ENCODE data around the gene PRKAA2. TPM values are rescaled to one million over a fixed set of nuclear protein-coding genes. Genes with fewer than 3 reads are reported as not detected.

The PRKAA2 gene
- total and polyA plus RNA-seq, 4 donors: 9.6 to 27.4 (median 11.1) TPM

DNA sequence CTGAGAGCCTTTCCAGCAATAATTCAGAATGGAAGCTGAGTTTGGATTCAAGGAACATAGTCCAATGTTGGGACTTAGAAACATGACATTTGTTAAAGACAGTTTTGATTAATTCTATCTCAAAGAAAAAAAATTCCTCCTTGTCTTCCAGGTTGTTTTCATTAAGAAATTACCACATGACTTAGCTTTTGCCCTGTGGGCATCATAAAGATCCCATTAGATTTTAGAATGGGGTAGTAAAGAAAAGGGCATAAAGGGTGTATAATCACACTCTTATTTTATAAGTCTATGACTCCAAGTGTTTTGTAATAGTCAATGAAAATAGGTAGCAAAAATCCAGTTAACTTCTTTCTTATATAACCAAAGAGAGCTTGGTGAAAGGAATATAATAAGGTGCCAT lies 14.3 kb upstream of the PRKAA2 start:
- Histone ChIP-seq H3K27ac (ENCODE audit: low read depth, low read length) (no peak overlapping the region), H3K36me3 (ENCODE audit: control insufficient read depth, insufficient read depth, low read length) (no peaks in the 10 kb centered on the region), H3K9me3 (ENCODE audit: control insufficient read depth, insufficient read depth, low read length) (no peaks in the 10 kb centered on the region), H3K4me1 (ENCODE audit: control insufficient read depth, insufficient read depth, low read length) (no peaks in the 10 kb centered on the region), H3K27me3 (ENCODE audit: control insufficient read depth, insufficient read depth, low read length) (no peaks in the 10 kb centered on the region), H3K4me3 (ENCODE audit: low read depth, low read length) (no peak overlapping the region)
- DNase-seq (ENCODE audit: low read depth in 4 of 6, low spot score in 6 of 6): no peak

DNA sequence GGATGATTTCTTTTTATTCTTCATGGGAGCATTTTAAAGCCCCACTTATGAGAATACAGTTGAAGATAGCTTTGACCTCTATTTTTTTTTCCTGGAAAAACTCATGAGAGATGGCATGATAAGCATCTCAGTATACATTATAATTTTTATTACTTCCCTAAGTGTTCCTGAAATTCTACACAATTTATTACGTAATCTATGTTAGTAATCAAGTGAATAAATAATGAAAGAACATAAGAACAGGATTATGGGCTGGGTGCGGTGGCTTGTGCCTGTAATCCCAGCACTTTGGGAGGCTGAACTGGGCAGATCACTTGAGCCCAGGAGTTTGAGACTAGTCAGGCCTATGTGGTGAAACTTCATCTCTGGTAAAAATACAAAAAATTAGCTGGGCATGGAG lies 13.2 kb upstream of the PRKAA2 start:
- no peaks in the 10 kb centered on the region for H3K4me1 ChIP-seq (ENCODE audit: control insufficient read depth, insufficient read depth, low read length)
- no peak for DNase-seq (ENCODE audit: low read depth in 4 of 6, low spot score in 6 of 6)
- 88% methylated on average over 1 of the region's 2 CpGs for WGBS (ENCODE audit: insufficient coverage)
- H3K4me3 ChIP-seq (ENCODE audit: low read depth, low read length): no peak overlapping the region
- no peaks in the 10 kb centered on the region for H3K36me3 ChIP-seq (ENCODE audit: control insufficient read depth, insufficient read depth, low read length)
- no peak overlapping the region for H3K27ac ChIP-seq (ENCODE audit: low read depth, low read length)
- no peaks in the 10 kb centered on the region for H3K27me3 ChIP-seq (ENCODE audit: control insufficient read depth, insufficient read depth, low read length)
- H3K9me3 ChIP-seq (ENCODE audit: control insufficient read depth, insufficient read depth, low read length): no peaks in the 10 kb centered on the region

DNA sequence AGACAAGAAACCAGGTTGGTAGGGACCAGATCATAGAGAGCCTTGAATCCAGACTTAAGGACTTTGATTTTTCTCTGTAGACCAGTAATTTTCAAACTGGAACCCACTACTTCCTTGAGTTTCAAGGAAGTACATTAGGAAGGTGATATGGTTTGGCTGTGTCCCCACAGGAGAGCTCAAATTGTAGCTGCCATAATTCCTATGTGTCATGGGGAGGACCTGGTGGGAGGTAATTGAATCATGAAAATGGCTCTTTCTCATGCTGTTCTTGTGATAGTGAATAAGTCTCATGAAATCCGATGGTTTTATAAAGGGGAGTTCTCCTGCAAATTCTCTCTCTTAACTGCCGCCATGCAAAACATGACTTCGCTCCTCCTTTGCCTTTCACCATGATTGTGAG lies 10.1 kb upstream of the PRKAA2 start:
- WGBS (ENCODE audit: insufficient coverage): 90% methylated on average over 2 of the region's 3 CpGs
- H3K9me3 ChIP-seq (ENCODE audit: control insufficient read depth, insufficient read depth, low read length): no peaks in the 10 kb centered on the region
- no peak overlapping the region for H3K4me3 ChIP-seq (ENCODE audit: low read depth, low read length)
- no peak overlapping the region for H3K27ac ChIP-seq (ENCODE audit: low read depth, low read length)
- no peaks in the 10 kb centered on the region for H3K36me3 ChIP-seq (ENCODE audit: control insufficient read depth, insufficient read depth, low read length)
- no peaks in the 10 kb centered on the region for H3K4me1 ChIP-seq (ENCODE audit: control insufficient read depth, insufficient read depth, low read length)
- no peaks in the 10 kb centered on the region for H3K27me3 ChIP-seq (ENCODE audit: control insufficient read depth, insufficient read depth, low read length)
- DNase-seq (ENCODE audit: low read depth in 4 of 6, low spot score in 6 of 6): no peak

DNA sequence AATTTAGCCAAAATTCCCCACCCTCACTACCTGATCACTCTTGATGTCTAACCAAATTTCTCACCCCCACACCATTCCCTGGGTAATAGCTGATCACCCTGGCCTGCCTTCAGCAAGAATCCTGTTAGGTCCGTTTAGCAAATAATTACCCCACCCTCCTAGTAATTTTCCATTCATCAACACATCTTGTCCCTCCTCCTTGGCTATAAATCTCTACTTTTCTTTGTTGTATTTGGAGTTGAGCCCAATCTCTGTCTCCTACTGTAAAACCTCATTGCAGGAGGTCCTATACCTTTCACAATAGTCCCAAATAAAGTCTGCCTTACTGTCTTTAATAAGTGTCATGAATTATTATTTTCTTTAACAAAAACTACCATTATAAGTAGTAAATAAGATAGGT lies 6.9 kb upstream of the PRKAA2 start:
- no peaks in the 10 kb centered on the region for H3K9me3 ChIP-seq (ENCODE audit: control insufficient read depth, insufficient read depth, low read length)
- no peaks in the 10 kb centered on the region for H3K4me1 ChIP-seq (ENCODE audit: control insufficient read depth, insufficient read depth, low read length)
- no CpG with 5 or more reads among the region's 1 CpG for WGBS (ENCODE audit: insufficient coverage)
- no peak overlapping the region for H3K27ac ChIP-seq (ENCODE audit: low read depth, low read length)
- DNase-seq (ENCODE audit: low read depth in 4 of 6, low spot score in 6 of 6): no peak
- no peaks in the 10 kb centered on the region for H3K36me3 ChIP-seq (ENCODE audit: control insufficient read depth, insufficient read depth, low read length)
- H3K4me3 ChIP-seq (ENCODE audit: low read depth, low read length): no peak overlapping the region
- H3K27me3 ChIP-seq (ENCODE audit: control insufficient read depth, insufficient read depth, low read length): no peaks in the 10 kb centered on the region

DNA sequence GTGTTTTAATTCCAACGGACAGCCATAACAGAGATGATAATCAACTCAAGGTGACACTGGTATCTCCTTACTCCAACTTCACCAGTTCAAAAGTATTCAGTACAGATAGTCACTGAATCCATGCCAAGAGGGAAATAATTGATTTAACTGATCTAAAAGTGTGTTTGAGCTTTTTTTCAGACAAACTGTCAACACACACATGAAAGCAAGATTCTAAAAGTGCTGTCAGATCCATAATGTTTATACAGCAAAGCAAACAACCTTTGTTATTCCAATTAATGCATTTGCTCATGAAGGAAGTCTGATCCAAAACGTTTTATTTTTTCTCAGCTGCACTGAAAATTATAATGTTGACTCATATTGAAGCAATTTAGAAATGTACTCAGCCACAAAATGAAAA lies 5.9 kb upstream of the PRKAA2 start:
- WGBS (ENCODE audit: insufficient coverage): no CpG with 5 or more reads among the region's 2 CpGs
- no peak for DNase-seq (ENCODE audit: low read depth in 4 of 6, low spot score in 6 of 6)
- Histone ChIP-seq H3K4me3 (ENCODE audit: low read depth, low read length) (no peak overlapping the region), H3K27ac (ENCODE audit: low read depth, low read length) (no peak overlapping the region), H3K9me3 (ENCODE audit: control insufficient read depth, insufficient read depth, low read length) (no peaks in the 10 kb centered on the region), H3K27me3 (ENCODE audit: control insufficient read depth, insufficient read depth, low read length) (no peaks in the 10 kb centered on the region), H3K4me1 (ENCODE audit: control insufficient read depth, insufficient read depth, low read length) (no peaks in the 10 kb centered on the region), H3K36me3 (ENCODE audit: control insufficient read depth, insufficient read depth, low read length) (no peaks in the 10 kb centered on the region)

DNA sequence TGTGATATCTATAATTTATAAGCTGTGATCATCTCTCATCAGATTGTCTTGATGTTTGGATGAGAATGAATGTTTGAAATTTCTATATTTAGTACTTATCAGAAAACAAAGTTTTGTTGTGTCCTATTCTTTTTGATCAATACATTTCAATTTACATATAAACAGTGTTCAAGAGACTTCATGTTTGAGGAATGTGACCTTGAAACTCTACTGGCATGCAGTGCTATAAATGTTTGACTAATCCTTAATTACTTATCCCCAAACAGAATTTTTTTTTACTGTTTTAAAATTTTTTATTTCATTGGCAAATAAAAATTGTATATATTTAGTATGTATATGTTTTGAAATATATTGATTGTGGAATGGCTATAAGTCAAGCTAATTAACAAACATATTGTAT lies 1.5 kb upstream of the PRKAA2 start:
- no peak overlapping the region for H3K4me3 ChIP-seq (ENCODE audit: low read depth, low read length)
- H3K4me1 ChIP-seq (ENCODE audit: control insufficient read depth, insufficient read depth, low read length): peaks cover 3% of the 10 kb centered on the region
- no peak overlapping the region for H3K27ac ChIP-seq (ENCODE audit: low read depth, low read length)
- no peaks in the 10 kb centered on the region for H3K9me3 ChIP-seq (ENCODE audit: control insufficient read depth, insufficient read depth, low read length)
- H3K27me3 ChIP-seq (ENCODE audit: control insufficient read depth, insufficient read depth, low read length): no peaks in the 10 kb centered on the region
- no peak for DNase-seq (ENCODE audit: low read depth in 4 of 6, low spot score in 6 of 6)
- H3K36me3 ChIP-seq (ENCODE audit: control insufficient read depth, insufficient read depth, low read length): no peaks in the 10 kb centered on the region

DNA sequence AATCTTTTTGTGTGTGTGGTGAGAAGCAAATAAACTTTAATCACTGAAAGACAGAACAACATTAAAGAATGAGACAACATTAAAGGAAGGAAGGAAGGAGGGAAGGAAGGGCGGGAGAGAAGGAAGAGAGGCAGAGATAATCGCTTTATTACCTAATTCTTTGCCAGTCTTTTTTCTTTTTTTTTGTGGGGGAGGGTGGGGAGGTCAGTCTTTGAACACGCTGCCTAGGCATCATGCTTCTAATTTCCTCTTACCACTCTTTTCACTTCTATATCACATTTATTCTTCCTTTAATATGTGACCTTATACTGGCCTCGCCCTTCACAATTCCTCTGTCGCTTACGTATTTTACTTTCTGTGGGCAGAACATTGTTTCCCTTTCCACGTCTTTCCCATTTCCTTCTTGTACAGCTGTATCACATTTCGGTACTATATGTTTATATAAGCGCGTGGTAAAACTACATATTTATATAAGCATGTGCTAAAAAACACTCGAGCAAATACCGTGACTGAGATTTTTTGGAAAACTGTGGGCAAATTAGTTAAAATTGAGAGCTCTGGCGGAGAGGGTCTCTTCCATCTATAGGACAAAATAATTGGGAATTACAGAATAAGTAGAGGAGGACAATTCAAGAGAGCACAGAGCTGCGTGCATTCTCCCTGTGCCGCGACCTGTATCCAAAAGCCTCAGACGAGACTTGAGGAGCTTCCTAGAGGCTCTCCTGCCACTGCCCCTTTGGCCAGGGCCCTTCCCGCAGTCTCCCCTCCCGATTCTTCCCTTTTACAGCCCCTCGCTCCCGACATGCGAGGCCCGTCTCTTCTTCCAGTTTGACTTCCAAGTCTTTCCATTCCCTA lies 823 bp upstream of the PRKAA2 start:
- peak in 4 of 6 donors; percentile 3 to 63 (median 16) for DNase-seq (ENCODE audit: low read depth in 4 of 6, low spot score in 6 of 6)
- WGBS (ENCODE audit: insufficient coverage): 3% methylated on average over 12 of the region's 23 CpGs

DNA sequence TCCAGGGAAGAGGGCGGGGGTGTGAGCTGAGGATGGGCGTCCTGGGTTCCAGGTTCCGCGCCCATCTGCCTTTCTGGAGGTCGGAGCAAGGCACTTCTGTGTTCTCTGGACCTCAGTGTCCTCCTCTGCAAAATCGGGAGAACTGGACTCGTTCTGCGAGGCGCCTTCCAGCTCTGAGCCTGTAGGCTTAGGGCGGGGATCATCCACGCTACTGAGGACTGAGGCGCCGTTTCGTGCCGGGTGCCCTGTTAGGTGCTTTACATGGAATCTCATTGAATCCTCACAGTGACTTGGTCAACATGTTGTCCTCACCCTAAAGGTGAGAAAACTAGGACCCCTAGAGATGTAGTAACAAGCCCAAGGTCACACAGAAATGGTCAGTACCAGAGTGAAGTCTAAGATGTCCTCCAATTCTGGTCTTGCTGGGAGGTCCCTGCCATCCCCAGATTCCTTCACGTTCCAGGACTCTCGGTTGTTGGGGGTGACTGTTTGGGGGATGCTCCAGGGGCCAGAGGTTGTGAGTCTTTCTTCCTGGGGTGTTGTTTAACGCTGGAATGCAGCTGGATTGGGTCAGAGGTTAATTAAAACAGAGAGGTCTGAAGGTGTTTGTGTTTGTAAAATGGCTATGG lies 677 bp downstream of the PRKAA2 start:
- no peaks in the 10 kb centered on the region for H3K27me3 ChIP-seq (ENCODE audit: control insufficient read depth, insufficient read depth, low read length)
- DNase-seq (ENCODE audit: low read depth in 4 of 6, low spot score in 6 of 6): peak; percentile 23 to 70 (median 46)
- peak overlapping the region; percentile 17 for H3K27ac ChIP-seq (ENCODE audit: low read depth, low read length)
- H3K4me3 ChIP-seq (ENCODE audit: low read depth, low read length): peak overlapping the region; percentile 56
- H3K9me3 ChIP-seq (ENCODE audit: control insufficient read depth, insufficient read depth, low read length): no peaks in the 10 kb centered on the region
- WGBS (ENCODE audit: insufficient coverage): under 1% methylated on average over 18 of the region's 18 CpGs
- no peaks in the 10 kb centered on the region for H3K36me3 ChIP-seq (ENCODE audit: control insufficient read depth, insufficient read depth, low read length)
- peaks cover 3% of the 10 kb centered on the region for H3K4me1 ChIP-seq (ENCODE audit: control insufficient read depth, insufficient read depth, low read length)

More for the DNA sequence above, 823 bp upstream of the PRKAA2 start:
- H3K4me3 ChIP-seq (ENCODE audit: low read depth, low read length): peak overlapping the region; percentile 67
- H3K27me3 ChIP-seq (ENCODE audit: control insufficient read depth, insufficient read depth, low read length): no peaks in the 10 kb centered on the region
- no peaks in the 10 kb centered on the region for H3K9me3 ChIP-seq (ENCODE audit: control insufficient read depth, insufficient read depth, low read length)
- peak overlapping the region; percentile 64 for H3K27ac ChIP-seq (ENCODE audit: low read depth, low read length)
- H3K36me3 ChIP-seq (ENCODE audit: control insufficient read depth, insufficient read depth, low read length): no peaks in the 10 kb centered on the region
- H3K4me1 ChIP-seq (ENCODE audit: control insufficient read depth, insufficient read depth, low read length): peaks cover 3% of the 10 kb centered on the region

DNA sequence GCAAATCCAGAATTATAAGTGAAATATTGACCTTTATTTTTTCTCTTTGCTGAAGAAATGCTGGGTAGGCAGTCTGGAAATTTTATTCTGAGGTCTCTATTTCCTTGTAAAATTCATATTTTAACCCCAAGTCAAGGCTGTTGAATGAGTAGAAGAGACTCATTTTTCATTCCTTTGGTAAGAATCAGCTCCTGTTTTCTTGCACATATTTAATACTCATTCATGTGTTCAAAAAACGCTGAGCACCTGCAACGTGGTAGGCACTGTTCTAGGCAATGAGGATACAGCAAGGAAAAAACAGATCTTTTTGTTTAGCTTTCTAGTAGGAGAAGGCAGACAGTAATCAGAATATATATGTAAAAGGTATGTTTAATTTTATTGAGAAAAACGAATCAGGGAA lies 1.5 kb downstream of the PRKAA2 start:
- peak overlapping the region; percentile 56 for H3K4me3 ChIP-seq (ENCODE audit: low read depth, low read length)
- H3K4me1 ChIP-seq (ENCODE audit: control insufficient read depth, insufficient read depth, low read length): peaks cover 3% of the 10 kb centered on the region
- no peaks in the 10 kb centered on the region for H3K9me3 ChIP-seq (ENCODE audit: control insufficient read depth, insufficient read depth, low read length)
- H3K27me3 ChIP-seq (ENCODE audit: control insufficient read depth, insufficient read depth, low read length): no peaks in the 10 kb centered on the region
- no peak for DNase-seq (ENCODE audit: low read depth in 4 of 6, low spot score in 6 of 6)
- H3K36me3 ChIP-seq (ENCODE audit: control insufficient read depth, insufficient read depth, low read length): no peaks in the 10 kb centered on the region
- 53% methylated on average over 2 of the region's 3 CpGs for WGBS (ENCODE audit: insufficient coverage)
- no peak overlapping the region for H3K27ac ChIP-seq (ENCODE audit: low read depth, low read length)

DNA sequence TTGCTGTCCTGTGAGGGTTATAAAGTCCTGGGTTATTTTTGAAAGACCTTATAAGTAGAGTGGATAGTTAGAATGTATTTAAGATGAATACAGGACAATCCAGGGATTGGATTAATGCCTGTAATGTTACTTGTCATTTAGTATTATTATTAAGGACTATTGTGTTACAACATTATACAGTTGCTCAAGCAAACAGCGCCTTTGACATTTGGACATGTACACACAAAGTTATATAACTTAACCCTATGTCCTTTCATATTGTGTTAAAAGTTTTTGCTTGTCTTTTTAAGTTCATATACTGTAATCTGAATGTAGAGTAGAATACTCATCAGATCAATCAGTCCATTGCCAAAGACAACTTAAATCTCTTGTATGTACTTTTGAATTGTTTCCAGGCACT lies 2.0 kb downstream of the PRKAA2 start:
- H3K4me3 ChIP-seq (ENCODE audit: low read depth, low read length): no peak overlapping the region
- H3K27me3 ChIP-seq (ENCODE audit: control insufficient read depth, insufficient read depth, low read length): no peaks in the 10 kb centered on the region
- H3K36me3 ChIP-seq (ENCODE audit: control insufficient read depth, insufficient read depth, low read length): no peaks in the 10 kb centered on the region
- no peak for DNase-seq (ENCODE audit: low read depth in 4 of 6, low spot score in 6 of 6)
- no peak overlapping the region for H3K27ac ChIP-seq (ENCODE audit: low read depth, low read length)
- H3K4me1 ChIP-seq (ENCODE audit: control insufficient read depth, insufficient read depth, low read length): peaks cover 3% of the 10 kb centered on the region
- no CpG with 5 or more reads among the region's 1 CpG for WGBS (ENCODE audit: insufficient coverage)
- no peaks in the 10 kb centered on the region for H3K9me3 ChIP-seq (ENCODE audit: control insufficient read depth, insufficient read depth, low read length)
